Natural killer cell (primary cell): ENCODE measurements around the gene TARS3. TPM values are rescaled to one million over a fixed set of nuclear protein-coding genes. Genes with fewer than 3 reads are reported as not detected.

ENCODE experiments used
- ATAC-seq, 3 donors: fragments of 150-1000 bp in 2 of 3; fragments of 200-7000 bp in 1 of 3; cut with Tn5 transposase; 1 replicate in 1 of 3; 2 replicates in 2 of 3; pipeline ENCODE4 v1.10.0; 2021; ENCODE audit warnings: mild to moderate bottlenecking in 2 of 3, moderate library complexity in 2 of 3
- DNase-seq, 2 donors: peaks; one replicate each; pipeline versions ENCODE4 v3.0.0 to v3.0.0-alpha.2; 2013 to 2021; ENCODE audit warnings: mixed read lengths in 1 of 2
- H3K27ac ChIP-seq: one replicate; pipeline ENCODE4 v1.5.1; 2013; ENCODE audit warnings: mild to moderate bottlenecking, low read length
- H3K27me3 ChIP-seq: one replicate; pipeline ENCODE4 v1.6.1; 2013; ENCODE audit warnings: low read length; ENCODE audit not compliant: control insufficient read depth, insufficient read depth
- H3K36me3 ChIP-seq: one replicate; pipeline ENCODE4 v1.6.1; 2013; ENCODE audit warnings: low read length; ENCODE audit not compliant: control insufficient read depth, insufficient read depth
- H3K4me1 ChIP-seq: one replicate; pipeline ENCODE4 v1.6.1; 2013; ENCODE audit warnings: low read length; ENCODE audit not compliant: control insufficient read depth, insufficient read depth
- H3K4me3 ChIP-seq: one replicate; pipeline ENCODE4 v1.5.1; 2013; ENCODE audit warnings: low read length
- H3K9me3 ChIP-seq: one replicate; pipeline ENCODE4 v1.6.1; 2013; ENCODE audit warnings: low read length; ENCODE audit not compliant: control insufficient read depth, insufficient read depth
- H3K27ac Mint-ChIP-seq, 2 donors: one replicate each; pipeline ENCODE4 v1.8.0; 2022; ENCODE audit warnings: mild to moderate bottlenecking in 2 of 2, mixed read lengths in 2 of 2, moderate library complexity in 1 of 2
- H3K27me3 Mint-ChIP-seq, 2 donors: one replicate each; pipeline ENCODE4 v1.8.0; 2022; ENCODE audit warnings: low read depth in 2 of 2, mixed read lengths in 2 of 2
- H3K36me3 Mint-ChIP-seq: one replicate; pipeline ENCODE4 v1.8.0; 2022; ENCODE audit warnings: mixed read lengths
- H3K4me1 Mint-ChIP-seq, 2 donors: one replicate each; pipeline ENCODE4 v1.8.0; 2022; ENCODE audit warnings: mixed read lengths in 2 of 2
- H3K4me3 Mint-ChIP-seq: one replicate; pipeline ENCODE4 v1.8.0; 2022; ENCODE audit warnings: mild to moderate bottlenecking, moderate library complexity, mixed read lengths
- H3K9me3 Mint-ChIP-seq, 2 donors: one replicate each; pipeline ENCODE4 v1.8.0; 2022; ENCODE audit warnings: mixed read lengths in 2 of 2
- CTCF ChIP-seq: fragments of 200-600 bp; IDR thresholded peaks from one replicate; pipeline ENCODE4 v1.8.0; 2022; ENCODE audit warnings: antibody characterized with exemption
- WGBS: methylation state at CpG from one replicate; pipeline ENCODE4 v1.1.7; 2013; ENCODE audit warnings: missing lambda C conversion rate; ENCODE audit not compliant: insufficient coverage; 5-methylcytosine and 5-hydroxymethylcytosine counted together
- intact Hi-C: fragments of 100-400 bp; cut with micrococcal nuclease; formaldehyde crosslinking; loops from one replicate; pipeline ENCODE4 v1.14.2; 2022
- total RNA-seq, 4 donors: library from RNA; stranded (reverse); fragments of 120-200 nt in 1 of 4; gene quantifications; one replicate each; pipeline versions ENCODE4 v1.2.3 to v1.2.4, GENCODE V29; 2013 to 2022

TARS3 gene
- total RNA-seq, 3 donors from 2014 or later (not counting 1 experiment from before 2014, with no cell fraction given) = 11.6 to 20.5 (median 12.1) TPM

GRCh38 chr15:101689901-101690300 lies 34.4 kb downstream of the TARS3 start:
- no peaks in the 10 kb centered on the region for H3K27me3 Mint-ChIP-seq
- ATAC-seq (no peak), DNase-seq (no peak)
- H3K4me3 ChIP-seq = no peak overlapping the region
- no peak overlapping the region for H3K27ac ChIP-seq
- WGBS = 88% methylated on average over 5 of the region's 6 CpGs
- no peak overlapping the region for H3K4me3 Mint-ChIP-seq
- H3K27me3 ChIP-seq = no peaks in the 10 kb centered on the region
- no peaks in the 10 kb centered on the region for H3K9me3 Mint-ChIP-seq
- intact Hi-C loops = no loop called here
- peaks cover 46% of the 10 kb centered on the region for H3K36me3 ChIP-seq
- TF ChIP-seq CTCF = no peak
- peaks cover 8% of the 10 kb centered on the region for H3K36me3 Mint-ChIP-seq
- H3K4me1 ChIP-seq = no peaks in the 10 kb centered on the region
- no peak overlapping the region for H3K27ac Mint-ChIP-seq
- no peaks in the 10 kb centered on the region for H3K9me3 ChIP-seq
- H3K4me1 Mint-ChIP-seq = peaks cover 10 to 14% of the 10 kb centered on the region in 2 donors

- intact Hi-C loops = no loop called here
- Mint-ChIP-seq H3K27ac (no peak overlapping the region), H3K4me3 (no peak overlapping the region), H3K27me3 (no peaks in the 10 kb centered on the region), H3K4me1 (peaks cover 0 to 4% of the 10 kb centered on the region in 2 donors), H3K36me3 (peaks cover 25% of the 10 kb centered on the region), H3K9me3 (no peaks in the 10 kb centered on the region)
- no peak for TF ChIP-seq CTCF
- Histone ChIP-seq H3K4me1 (no peaks in the 10 kb centered on the region), H3K27me3 (no peaks in the 10 kb centered on the region), H3K9me3 (no peaks in the 10 kb centered on the region), H3K27ac (no peak overlapping the region), H3K36me3 (peaks cover 54% of the 10 kb centered on the region), H3K4me3 (no peak overlapping the region)
- DNase-seq (no peak), ATAC-seq (no peak)
- 100% methylated on average over 2 of the region's 2 CpGs for WGBS
Measured at GRCh38 chr15:101686718-101687117, 37.6 kb downstream of the TARS3 start.

GRCh38 chr15:101684877-101685276 lies 39.4 kb downstream of the TARS3 start:
- H3K36me3 ChIP-seq = peaks cover 58% of the 10 kb centered on the region
- Mint-ChIP-seq H3K9me3 (no peaks in the 10 kb centered on the region), H3K4me1 (peaks cover 0 to 4% of the 10 kb centered on the region in 2 donors), H3K27me3 (no peaks in the 10 kb centered on the region), H3K36me3 (peaks cover 25% of the 10 kb centered on the region), H3K27ac (no peak overlapping the region), H3K4me3 (no peak overlapping the region)
- TF ChIP-seq CTCF = no peak
- ATAC-seq = no peak
- no peaks in the 10 kb centered on the region for H3K27me3 ChIP-seq
- intact Hi-C loops = no loop called here
- no peak overlapping the region for H3K4me3 ChIP-seq
- H3K4me1 ChIP-seq = no peaks in the 10 kb centered on the region
- no peak overlapping the region for H3K27ac ChIP-seq
- no peak for DNase-seq
- WGBS = no CpG with 5 or more reads among the region's 3 CpGs
- no peaks in the 10 kb centered on the region for H3K9me3 ChIP-seq

- H3K9me3 ChIP-seq = no peaks in the 10 kb centered on the region
- DNase-seq = no peak
- no peak overlapping the region for H3K4me3 ChIP-seq
- peaks cover 58% of the 10 kb centered on the region for H3K36me3 ChIP-seq
- TF ChIP-seq CTCF = no peak
- intact Hi-C loops = no loop called here
- WGBS = 87% methylated on average over 1 of the region's 1 CpG
- Mint-ChIP-seq H3K9me3 (no peaks in the 10 kb centered on the region), H3K27ac (no peak overlapping the region), H3K27me3 (no peaks in the 10 kb centered on the region), H3K36me3 (peaks cover 29% of the 10 kb centered on the region), H3K4me1 (peaks cover 0 to 4% of the 10 kb centered on the region in 2 donors), H3K4me3 (no peak overlapping the region)
- H3K4me1 ChIP-seq = no peaks in the 10 kb centered on the region
- no peak for ATAC-seq
- H3K27me3 ChIP-seq = no peaks in the 10 kb centered on the region
- H3K27ac ChIP-seq = no peak overlapping the region
Measured at GRCh38 chr15:101684384-101684783, 39.9 kb downstream of the TARS3 start.
